H9 (cell line): ENCODE data around the gene CER1. TPM values are rescaled to one million over a fixed set of nuclear protein-coding genes. Genes with fewer than 3 reads are reported as not detected.

Experiments
- DNase-seq: peaks from one replicate; pipeline ENCODE4 v3.0.0-alpha.2; 2017
- H2AFZ ChIP-seq: one replicate; pipeline ENCODE4 v1.6.1; 2013; ENCODE audit warnings: mild to moderate bottlenecking, low read length, control low read depth, moderate library complexity
- H2AK5ac ChIP-seq: 2 replicates; pipeline ENCODE4 v1.6.1; 2013; ENCODE audit warnings: low read length, control low read depth, mixed read lengths; ENCODE audit not compliant: insufficient read length
- H2BK120ac ChIP-seq: one replicate; pipeline ENCODE4 v1.6.1; 2013; ENCODE audit warnings: low read depth, mild to moderate bottlenecking, low read length, control low read depth, inconsistent platforms; ENCODE audit not compliant: poor library complexity, severe bottlenecking
- H2BK12ac ChIP-seq: 2 replicates; pipeline ENCODE4 v1.6.1; 2013; ENCODE audit warnings: low read length, control low read depth, mixed read lengths, low read depth; ENCODE audit not compliant: insufficient read length
- H2BK15ac ChIP-seq: 2 replicates; pipeline ENCODE4 v1.6.1; 2013; ENCODE audit warnings: low read depth, low read length, control low read depth
- H2BK20ac ChIP-seq: one replicate; pipeline ENCODE4 v1.6.1; 2013; ENCODE audit warnings: low read depth, mild to moderate bottlenecking, low read length, control low read depth, inconsistent platforms; ENCODE audit not compliant: poor library complexity, severe bottlenecking
- H2BK5ac ChIP-seq: 2 replicates; pipeline ENCODE4 v1.6.1; 2013; ENCODE audit warnings: low read length, control low read depth, mixed read lengths; ENCODE audit not compliant: insufficient read length
- H3K14ac ChIP-seq: 2 replicates; pipeline ENCODE4 v1.6.1; 2013; ENCODE audit warnings: low read length, control low read depth; ENCODE audit not compliant: insufficient read depth
- H3K18ac ChIP-seq: 2 replicates; pipeline ENCODE4 v1.6.1; 2013; ENCODE audit warnings: low read depth, mild to moderate bottlenecking, mixed read lengths, low read length, control low read depth; ENCODE audit not compliant: insufficient read length
- H3K23ac ChIP-seq: 2 replicates; pipeline ENCODE4 v1.6.1; 2013; ENCODE audit warnings: low read length, control low read depth, mixed read lengths, low read depth; ENCODE audit not compliant: insufficient read length
- H3K23me2 ChIP-seq: 2 replicates; pipeline ENCODE4 v1.6.1; 2013; ENCODE audit warnings: low read depth, mild to moderate bottlenecking, mixed read lengths, low read length, control low read depth; ENCODE audit not compliant: insufficient read length, poor library complexity, severe bottlenecking
- H3K27ac ChIP-seq: 2 replicates; pipeline ENCODE4 v1.5.1; 2013; ENCODE audit warnings: low read length, control low read depth, mixed read lengths, low read depth; ENCODE audit not compliant: insufficient read length
- H3K27me3 ChIP-seq: 2 replicates; pipeline ENCODE4 v1.6.1; 2013; ENCODE audit warnings: low read length, control low read depth, inconsistent platforms; ENCODE audit not compliant: insufficient read depth
- H3K4ac ChIP-seq: 2 replicates; pipeline ENCODE4 v1.6.1; 2013; ENCODE audit warnings: low read depth, mild to moderate bottlenecking, control low read depth, inconsistent platforms, low read length, moderate library complexity
- H3K4me1 ChIP-seq: 2 replicates; pipeline ENCODE4 v1.6.1; 2013; ENCODE audit warnings: low read length, control low read depth, inconsistent platforms; ENCODE audit not compliant: insufficient read depth
- H3K4me2 ChIP-seq: 2 replicates; pipeline ENCODE4 v1.6.1; 2013; ENCODE audit warnings: low read length, control low read depth, mixed read lengths; ENCODE audit not compliant: insufficient read length, insufficient read depth
- H3K56ac ChIP-seq: 2 replicates; pipeline ENCODE4 v1.6.1; 2013; ENCODE audit warnings: low read depth, mild to moderate bottlenecking, mixed read lengths, low read length, control low read depth; ENCODE audit not compliant: insufficient read length
- H3K79me1 ChIP-seq: 2 replicates; pipeline ENCODE4 v1.6.1; 2013; ENCODE audit warnings: low read depth, mild to moderate bottlenecking, moderate library complexity, low read length, control low read depth, inconsistent platforms; ENCODE audit not compliant: insufficient read depth, poor library complexity, severe bottlenecking
- H3K79me2 ChIP-seq: 2 replicates; pipeline ENCODE4 v1.6.1; 2013; ENCODE audit warnings: low read length, control low read depth, inconsistent platforms; ENCODE audit not compliant: insufficient read depth
- H3K9ac ChIP-seq: 2 replicates; pipeline ENCODE4 v1.6.1; 2013; ENCODE audit warnings: low read length, control low read depth, mixed read lengths; ENCODE audit not compliant: insufficient read length; ENCODE audit errors: extremely low read depth
- H3K9me3 ChIP-seq: one replicate; pipeline ENCODE4 v1.6.1; 2013; ENCODE audit warnings: low read depth, low read length, inconsistent platforms; ENCODE audit not compliant: control insufficient read depth
- H3T11ph ChIP-seq: one replicate; pipeline ENCODE4 v1.6.1; 2013; ENCODE audit warnings: mild to moderate bottlenecking, low read length, control low read depth, inconsistent platforms
- H4K20me1 ChIP-seq: one replicate; pipeline ENCODE4 v1.6.1; 2013; ENCODE audit not compliant: control insufficient read depth, insufficient read length, insufficient read depth
- H4K5ac ChIP-seq: 2 replicates; pipeline ENCODE4 v1.6.1; 2013; ENCODE audit warnings: low read depth, mild to moderate bottlenecking, mixed read lengths, low read length, control low read depth; ENCODE audit not compliant: insufficient read length
- H4K8ac ChIP-seq: replicated peaks from 2 replicates; pipeline ENCODE4 v1.6.1; 2013; ENCODE audit warnings: low read length, control low read depth, mixed read lengths, low read depth; ENCODE audit not compliant: insufficient read length
- H4K91ac ChIP-seq: 2 replicates; pipeline ENCODE4 v1.6.1; 2013; ENCODE audit warnings: low read depth, mild to moderate bottlenecking, moderate library complexity, mixed read lengths, low read length, control low read depth; ENCODE audit not compliant: insufficient read length
- H3K27ac Mint-ChIP-seq, 3 experiments: 2 replicates in 2 of 3; 3 replicates in 1 of 3; pipeline ENCODE4 v1.8.0; 2020 to 2021; ENCODE audit warnings: mixed read lengths in 3 of 3, mild to moderate bottlenecking in 1 of 3, moderate library complexity in 1 of 3
- H3K27me3 Mint-ChIP-seq: 2 replicates; pipeline ENCODE4 v1.8.0; 2021; ENCODE audit warnings: low read depth, mild to moderate bottlenecking, moderate library complexity, mixed read lengths
- H3K36me3 Mint-ChIP-seq, 3 experiments: 2 replicates in 2 of 3; 3 replicates in 1 of 3; pipeline ENCODE4 v1.8.0; 2020 to 2021; ENCODE audit warnings: low read depth in 3 of 3, mixed read lengths in 3 of 3; ENCODE audit not compliant: insufficient read depth in 1 of 3
- H3K4me1 Mint-ChIP-seq, 2 experiments: 2 replicates each; pipeline ENCODE4 v1.8.0; 2020; ENCODE audit warnings: mixed read lengths in 2 of 2
- H3K4me3 Mint-ChIP-seq, 2 experiments: 2 replicates in 1 of 2; 3 replicates in 1 of 2; pipeline ENCODE4 v1.8.0; 2020 to 2021; ENCODE audit warnings: mild to moderate bottlenecking in 2 of 2, mixed read lengths in 2 of 2, moderate library complexity in 1 of 2
- H3K9me3 Mint-ChIP-seq, 2 experiments: 2 replicates in 1 of 2; 3 replicates in 1 of 2; pipeline ENCODE4 v1.8.0; 2020; ENCODE audit warnings: mild to moderate bottlenecking in 2 of 2, mixed read lengths in 2 of 2, moderate library complexity in 1 of 2
- CTCF ChIP-seq: fragments of 200-600 bp; sonication (generic); conservative IDR thresholded peaks from 3 replicates; pipeline ENCODE4 v1.8.0; 2021; ENCODE audit warnings: antibody characterized with exemption, mild to moderate bottlenecking
- WGBS: extraction: QIAGEN DNeasy Blood & Tissue Kit; methylation state at CpG from one replicate; pipeline ENCODE4 v1.1.7; 2013; ENCODE audit warnings: missing lambda C conversion rate, low lambda C conversion rate, mixed read lengths; ENCODE audit not compliant: insufficient read length; ENCODE audit errors: extremely low coverage; 5-methylcytosine and 5-hydroxymethylcytosine counted together
- total RNA-seq: library from RNA; stranded (reverse); gene quantifications from 2 replicates; pipeline ENCODE4 v1.2.1, GENCODE V29; 2021

Gene CER1
- total RNA-seq, 1 experiment from 2014 or later: 22.3 TPM

GRCh38 chr9:14690948-14691730 is 31.4 kb downstream of the CER1 start:
- Histone ChIP-seq H2BK12ac (no peak overlapping the region), H4K5ac (no peak overlapping the region), H2AFZ (no peak overlapping the region), H3K9me3 (no peaks in the 10 kb centered on the region), H3K56ac (no peak overlapping the region), H3K23ac (no peak overlapping the region), H4K8ac (no peak overlapping the region), H2AK5ac (no peak overlapping the region), H3K18ac (no peak overlapping the region), H3K9ac (no peak overlapping the region), H3K14ac (no peak overlapping the region), H3K4me1 (peaks cover 2% of the 10 kb centered on the region; the same call in 1 of the 2 replicates), H3K4ac (no peak overlapping the region), H3K23me2 (peaks cover 5% of the 10 kb centered on the region), H3T11ph (no peak overlapping the region), H4K20me1 (no peaks in the 10 kb centered on the region), H2BK20ac (no peak overlapping the region), H3K79me1 (no peaks in the 10 kb centered on the region), H3K27ac (no peak overlapping the region), H2BK120ac (no peak overlapping the region), H3K4me2 (no peak overlapping the region), H3K79me2 (peaks cover 4% of the 10 kb centered on the region; the same call in 1 of the 2 replicates), H3K27me3 (no peaks in the 10 kb centered on the region), H2BK5ac (no peak overlapping the region), H4K91ac (no peak overlapping the region), H2BK15ac (no peak overlapping the region)
- Mint-ChIP-seq H3K36me3 (peaks cover 13 to 36% (median 33%) of the 10 kb centered on the region in 3 experiments; a peak in 6 of 7 replicates), H3K4me1 (peaks cover 23 to 25% of the 10 kb centered on the region in 2 experiments), H3K27ac (no peak overlapping the region), H3K4me3 (no peak overlapping the region), H3K9me3 (no peaks in the 10 kb centered on the region; a peak in 1 of 5 replicates), H3K27me3 (no peaks in the 10 kb centered on the region)
- no peak for TF ChIP-seq CTCF
- WGBS: no CpG with 5 or more reads among the region's 7 CpGs
- DNase-seq: no peak
